ENCODE data around the gene CAVIN2.

- TF ChIP-seq CTCF (conservative IDR thresholded peaks at IDR 0.05; ENCODE audit: low read length) (no peak), EZH2phosphoT487 (IDR thresholded peaks at IDR 0.05; ENCODE audit: borderline replicate concordance, low read depth, low read length) (no peak)
These were observed 6.0 kb downstream of the CAVIN2 start for GRCh38 chr2:191840921-191841320.

Data from OCI-LY7 (cell line).